IMR-90 (cell line): Measurements from ENCODE around the gene CCNE1. TPM values are rescaled to one million over a fixed set of nuclear protein-coding genes. Genes with fewer than 3 reads are reported as not detected.

Source experiments
- ATAC-seq: fragments of 200-7000 bp; cut with Tn5 transposase; 2 replicates; pipeline ENCODE4 v1.9.1; 2020; ENCODE audit warnings: low read depth, mild to moderate bottlenecking, moderate library complexity
- BruUV-seq: library from RNA; stranded (reverse); fragments of 400-500 nt; replicated peaks from 2 replicates; lab custom pipeline; 2021; lab: Mats Ljungman, UMichigan
- CTCF ChIA-PET: fragments of 300-600 bp; formaldehyde crosslinking; extraction: SDS; loops from one replicate; lab custom pipeline; 2021; ENCODE audit warnings: antibody characterized with exemption; lab: Yijun Ruan, JAX
- POLR2A ChIA-PET: fragments of 300-600 bp; sonication (Branson Sonifier 250); formaldehyde crosslinking; loops from one replicate; lab custom pipeline; 2022; ENCODE audit warnings: antibody characterized with exemption; ENCODE audit not compliant: unreplicated experiment; lab: Charles Lee
- DNase-seq: peaks from one replicate; pipeline ENCODE4 v3.0.0; 2013
- H2AFZ ChIP-seq: replicated peaks from 2 replicates; pipeline ENCODE3; 2013; ENCODE audit warnings: low read length, mild to moderate bottlenecking; ENCODE audit not compliant: poor library complexity
- H2AK5ac ChIP-seq: 2 replicates; pipeline ENCODE4 v1.6.1; 2013; ENCODE audit warnings: low read depth, low read length, inconsistent platforms
- H2AK9ac ChIP-seq: replicated peaks from 2 replicates; pipeline ENCODE3; 2013; ENCODE audit warnings: mild to moderate bottlenecking, low read depth, low read length, moderate library complexity; ENCODE audit not compliant: poor library complexity
- H2BK120ac ChIP-seq: 2 replicates; pipeline ENCODE4 v1.6.1; 2013; ENCODE audit warnings: low read depth, low read length, inconsistent platforms
- H2BK15ac ChIP-seq: 3 replicates; pipeline ENCODE4 v1.6.1; 2013; ENCODE audit warnings: low read depth, low read length, inconsistent platforms
- H2BK20ac ChIP-seq: 2 replicates; pipeline ENCODE4 v1.6.1; 2013; ENCODE audit warnings: low read depth, mild to moderate bottlenecking, inconsistent platforms, low read length, moderate library complexity
- H2BK5ac ChIP-seq: 2 replicates; pipeline ENCODE4 v1.6.1; 2013; ENCODE audit warnings: mild to moderate bottlenecking, low read depth, low read length, inconsistent platforms; ENCODE audit not compliant: poor library complexity, severe bottlenecking
- H3K14ac ChIP-seq: replicated peaks from 2 replicates; pipeline ENCODE4 v1.6.1; 2013; ENCODE audit warnings: low read depth, low read length, inconsistent platforms
- H3K18ac ChIP-seq: 2 replicates; pipeline ENCODE4 v1.6.1; 2013; ENCODE audit warnings: low read depth, low read length, control low read depth
- H3K23ac ChIP-seq: 2 replicates; pipeline ENCODE4 v1.6.1; 2013; ENCODE audit warnings: low read depth, low read length, inconsistent platforms
- H3K27ac ChIP-seq: 2 replicates; pipeline ENCODE4 v1.5.1; 2013; ENCODE audit warnings: mild to moderate bottlenecking, control low read depth, low read length; ENCODE audit not compliant: insufficient read depth
- H3K27me3 ChIP-seq: 2 replicates; pipeline ENCODE4 v1.6.1; 2013; ENCODE audit warnings: low read length; ENCODE audit not compliant: control insufficient read depth, insufficient read depth
- H3K36me3 ChIP-seq: 2 replicates; pipeline ENCODE4 v1.6.1; 2013; ENCODE audit warnings: low read length, mixed read lengths; ENCODE audit not compliant: control insufficient read depth, insufficient read depth
- H3K4ac ChIP-seq: 2 replicates; pipeline ENCODE4 v1.6.1; 2013; ENCODE audit warnings: low read depth, low read length, inconsistent platforms
- H3K4me1 ChIP-seq: 2 replicates; pipeline ENCODE4 v1.6.1; 2013; ENCODE audit warnings: low read length, mixed read lengths; ENCODE audit not compliant: control insufficient read depth, insufficient read depth
- H3K4me2 ChIP-seq: 2 replicates; pipeline ENCODE4 v1.6.1; 2013; ENCODE audit warnings: low read depth, mild to moderate bottlenecking, control low read depth, low read length, moderate library complexity
- H3K4me3 ChIP-seq: 2 replicates; pipeline ENCODE4 v1.5.1; 2013; ENCODE audit warnings: low read depth, mild to moderate bottlenecking, control low read depth, low read length, moderate library complexity; ENCODE audit not compliant: insufficient read depth
- H3K56ac ChIP-seq: 2 replicates; pipeline ENCODE4 v1.6.1; 2013; ENCODE audit warnings: low read length, inconsistent platforms; ENCODE audit not compliant: insufficient read depth; ENCODE audit errors: extremely low read depth
- H3K79me1 ChIP-seq, 2 experiments: 2 replicates each; pipeline ENCODE4 v1.6.1; 2013; ENCODE audit warnings: low read length in 2 of 2, inconsistent platforms in 1 of 2, low read depth in 1 of 2
- H3K9ac ChIP-seq: 2 replicates; pipeline ENCODE4 v1.6.1; 2013; ENCODE audit warnings: low read depth, low read length, control low read depth
- H3K9me1 ChIP-seq: 2 replicates; pipeline ENCODE4 v1.6.1; 2013; ENCODE audit warnings: low read length, inconsistent platforms; ENCODE audit not compliant: insufficient read depth
- H3K9me3 ChIP-seq: 2 replicates; pipeline ENCODE4 v1.6.1; 2013; ENCODE audit warnings: low read length; ENCODE audit not compliant: control insufficient read depth, insufficient read depth
- H4K20me1 ChIP-seq: 2 replicates; pipeline ENCODE4 v1.6.1; 2013; ENCODE audit warnings: low read length, inconsistent platforms; ENCODE audit not compliant: insufficient read depth
- H4K5ac ChIP-seq: 2 replicates; pipeline ENCODE4 v1.6.1; 2013; ENCODE audit warnings: mild to moderate bottlenecking, low read depth, low read length, control low read depth
- H4K8ac ChIP-seq, 2 experiments: 2 replicates each; pipeline ENCODE4 v1.6.1; 2013; ENCODE audit warnings: low read depth in 2 of 2, low read length in 2 of 2, control low read depth in 1 of 2, inconsistent platforms in 1 of 2
- H4K91ac ChIP-seq: 2 replicates; pipeline ENCODE4 v1.6.1; 2013; ENCODE audit warnings: low read depth, low read length, inconsistent platforms; ENCODE audit not compliant: insufficient read depth
- CHD1 ChIP-seq: IDR thresholded peaks from 2 replicates; pipeline ENCODE4 v1.6.1; 2012; ENCODE audit warnings: low read depth, low read length, improper control_type of control experiment
- WGBS, 2 experiments: methylation state at CpG; one replicate each; pipeline versions ENCODE4 v1.1.5 to v1.1.7; 2013; ENCODE audit warnings: missing lambda C conversion rate in 2 of 2; ENCODE audit not compliant: insufficient read length in 1 of 2; ENCODE audit errors: extremely low coverage in 2 of 2; 5-methylcytosine and 5-hydroxymethylcytosine counted together
- dilution Hi-C: fragments of 300-500 bp; cut with HindIII; formaldehyde crosslinking; loops from one replicate; pipeline ENCODE4 v1.14.3; 2018; ENCODE audit warnings: low sequenced_read_pairs; ENCODE audit not compliant: unreplicated experiment
- in situ Hi-C: fragments of 300-500 bp; cut with MboI; formaldehyde crosslinking; loops from 3 replicates; pipeline ENCODE4 v1.14.3; 2019; ENCODE audit warnings: low sequenced_read_pairs, inconsistent platforms, mixed read lengths
- intact Hi-C: fragments of 100-400 bp; cut with micrococcal nuclease; formaldehyde crosslinking; loops from 2 replicates; pipeline ENCODE4 v1.10.0; 2022
- polyA plus RNA-seq, 3 experiments: library from polyadenylated mRNA; depleted of rRNA; stranded (reverse); fragments of >200 nt; gene quantifications; 2 replicates each; pipeline ENCODE4 v1.2.3, GENCODE V29; 2012; ENCODE audit warnings: low replicate concordance in 1 of 3
- total RNA-seq: library from RNA; depleted of rRNA; stranded (reverse); fragments of >200 nt; gene quantifications from 2 replicates; pipeline ENCODE4 v1.2.3, GENCODE V29; 2012

The CCNE1 gene
- total and polyA plus RNA-seq, 2 of the 4 experiments (the other 2 are of a cell fraction), result 6.8 to 7.0 TPM

- H3K4ac ChIP-seq, result no peak overlapping the region
- ATAC-seq (no peak), DNase-seq (no peak)
- no peak overlapping the region for H2BK20ac ChIP-seq
- no peak for TF ChIP-seq CHD1
- no peaks in the 10 kb centered on the region for H3K9me1 ChIP-seq
- no peak overlapping the region for H2BK120ac ChIP-seq
- H3K4me1 ChIP-seq, result no peaks in the 10 kb centered on the region
- H4K20me1 ChIP-seq, result no peaks in the 10 kb centered on the region
- H3K4me2 ChIP-seq, result no peak overlapping the region
- no peaks in the 10 kb centered on the region for H3K79me1 ChIP-seq
- no peak overlapping the region for H3K9ac ChIP-seq
- intact Hi-C loops (no loop called here), in situ Hi-C loops (no loop called here), dilution Hi-C loops (no loop called here)
- no peak overlapping the region for H4K5ac ChIP-seq
- H3K23ac ChIP-seq, result no peak overlapping the region
- no peaks in the 10 kb centered on the region for H3K36me3 ChIP-seq
- H3K9me3 ChIP-seq, result peaks cover 2% of the 10 kb centered on the region; the same call in 1 of the 2 replicates
- H4K91ac ChIP-seq, result no peak overlapping the region
- H2AFZ ChIP-seq, result no peak overlapping the region
- H4K8ac ChIP-seq, result no peak overlapping the region
- 40% methylated on average over 1 of the region's 1 CpG; no CpG with 5 or more reads in 1 of the 2 experiments for WGBS, 2 experiments
- H3K27ac ChIP-seq, result no peak overlapping the region
- no peak overlapping the region for H2BK5ac ChIP-seq
- no TSS peak for BruUV-seq
- POLR2A ChIA-PET, result no interaction called here
- H3K14ac ChIP-seq, result no peak overlapping the region
- no peak overlapping the region for H2AK9ac ChIP-seq
- no peak overlapping the region for H3K56ac ChIP-seq
- H3K18ac ChIP-seq, result no peak overlapping the region
- H2BK15ac ChIP-seq, result no peak overlapping the region
- CTCF ChIA-PET, result no interaction called here
- H3K27me3 ChIP-seq, result peaks cover 6% of the 10 kb centered on the region; the same call in 1 of the 2 replicates
- no peak overlapping the region for H3K4me3 ChIP-seq
- no peak overlapping the region for H2AK5ac ChIP-seq
Measured at GRCh38 chr19:29867984-29868383, 56.2 kb downstream of the CCNE1 start.
